NCI-H446 (cell line): ENCODE results near the gene HNRNPM.

Experiments used
- DNase-seq, 2 experiments: peaks; one replicate each; lab custom pipeline; 2025; lab: John Stamatoyannopoulos, UW

The HNRNPM gene

GRCh38 chr19:8460516-8461298, 15.9 kb downstream of the HNRNPM start:
- DNase-seq: no peak

GRCh38 chr19:8461376-8461775, 16.6 kb downstream of the HNRNPM start:
- no peak for DNase-seq

GRCh38 chr19:8461891-8462290, 17.1 kb downstream of the HNRNPM start:
- DNase-seq: no peak

GRCh38 chr19:8462571-8462970, 17.8 kb downstream of the HNRNPM start:
- no peak for DNase-seq

- no peak for DNase-seq
These were observed 18.6 kb downstream of the HNRNPM start for GRCh38 chr19:8463365-8463764.

- no peak for DNase-seq
These were observed 21.2 kb downstream of the HNRNPM start for GRCh38 chr19:8466018-8466417.

- no peak for DNase-seq
These were observed 23.3 kb downstream of the HNRNPM start for GRCh38 chr19:8468124-8468523.

GRCh38 chr19:8468761-8469373, 24.1 kb downstream of the HNRNPM start:
- peak in 1 of 2 experiments; percentile 5 for DNase-seq

GRCh38 chr19:8469613-8470368, 25.0 kb downstream of the HNRNPM start:
- DNase-seq: no peak

GRCh38 chr19:8473648-8474476, 29.1 kb downstream of the HNRNPM start:
- DNase-seq: no peak

- no peak for DNase-seq
These were observed 30.2 kb downstream of the HNRNPM start for GRCh38 chr19:8475005-8475404.

- DNase-seq: no peak
These were observed 31.7 kb downstream of the HNRNPM start for GRCh38 chr19:8476524-8476923.

- no peak for DNase-seq
These were observed 33.1 kb downstream of the HNRNPM start for GRCh38 chr19:8477889-8478288.

GRCh38 chr19:8478598-8478997, 33.8 kb downstream of the HNRNPM start:
- DNase-seq: no peak

GRCh38 chr19:8481201-8481600, 36.4 kb downstream of the HNRNPM start:
- DNase-seq: no peak

- DNase-seq: no peak
These were observed 36.8 kb downstream of the HNRNPM start for GRCh38 chr19:8481616-8482015.

GRCh38 chr19:8482696-8483095, 37.9 kb downstream of the HNRNPM start:
- no peak for DNase-seq

GRCh38 chr19:8483165-8483564, 38.4 kb downstream of the HNRNPM start:
- DNase-seq: no peak

GRCh38 chr19:8484331-8484894, 39.6 kb downstream of the HNRNPM start:
- no peak for DNase-seq

GRCh38 chr19:8485561-8486371, 41.0 kb downstream of the HNRNPM start:
- DNase-seq: no peak

- DNase-seq: no peak
These were observed 41.9 kb downstream of the HNRNPM start for GRCh38 chr19:8486661-8487136.
